H9 (cell line): ENCODE measurements around the gene DUSP23. TPM values are rescaled to one million over a fixed set of nuclear protein-coding genes. Genes with fewer than 3 reads are reported as not detected.

Source experiments
- DNase-seq: peaks from one replicate; pipeline ENCODE4 v3.0.0-alpha.2; 2017
- H2AFZ ChIP-seq: one replicate; pipeline ENCODE4 v1.6.1; 2013; ENCODE audit warnings: mild to moderate bottlenecking, low read length, control low read depth, moderate library complexity
- H2AK5ac ChIP-seq: 2 replicates; pipeline ENCODE4 v1.6.1; 2013; ENCODE audit warnings: low read length, control low read depth, mixed read lengths; ENCODE audit not compliant: insufficient read length
- H2BK120ac ChIP-seq: one replicate; pipeline ENCODE4 v1.6.1; 2013; ENCODE audit warnings: low read depth, mild to moderate bottlenecking, low read length, control low read depth, inconsistent platforms; ENCODE audit not compliant: poor library complexity, severe bottlenecking
- H2BK12ac ChIP-seq: 2 replicates; pipeline ENCODE4 v1.6.1; 2013; ENCODE audit warnings: low read length, control low read depth, mixed read lengths, low read depth; ENCODE audit not compliant: insufficient read length
- H2BK15ac ChIP-seq: 2 replicates; pipeline ENCODE4 v1.6.1; 2013; ENCODE audit warnings: low read depth, low read length, control low read depth
- H2BK20ac ChIP-seq: one replicate; pipeline ENCODE4 v1.6.1; 2013; ENCODE audit warnings: low read depth, mild to moderate bottlenecking, low read length, control low read depth, inconsistent platforms; ENCODE audit not compliant: poor library complexity, severe bottlenecking
- H2BK5ac ChIP-seq: 2 replicates; pipeline ENCODE4 v1.6.1; 2013; ENCODE audit warnings: low read length, control low read depth, mixed read lengths; ENCODE audit not compliant: insufficient read length
- H3K14ac ChIP-seq: 2 replicates; pipeline ENCODE4 v1.6.1; 2013; ENCODE audit warnings: low read length, control low read depth; ENCODE audit not compliant: insufficient read depth
- H3K18ac ChIP-seq: 2 replicates; pipeline ENCODE4 v1.6.1; 2013; ENCODE audit warnings: low read depth, mild to moderate bottlenecking, mixed read lengths, low read length, control low read depth; ENCODE audit not compliant: insufficient read length
- H3K23ac ChIP-seq: 2 replicates; pipeline ENCODE4 v1.6.1; 2013; ENCODE audit warnings: low read length, control low read depth, mixed read lengths, low read depth; ENCODE audit not compliant: insufficient read length
- H3K23me2 ChIP-seq: 2 replicates; pipeline ENCODE4 v1.6.1; 2013; ENCODE audit warnings: low read depth, mild to moderate bottlenecking, mixed read lengths, low read length, control low read depth; ENCODE audit not compliant: insufficient read length, poor library complexity, severe bottlenecking
- H3K27ac ChIP-seq: 2 replicates; pipeline ENCODE4 v1.5.1; 2013; ENCODE audit warnings: low read length, control low read depth, mixed read lengths, low read depth; ENCODE audit not compliant: insufficient read length
- H3K27me3 ChIP-seq: 2 replicates; pipeline ENCODE4 v1.6.1; 2013; ENCODE audit warnings: low read length, control low read depth, inconsistent platforms; ENCODE audit not compliant: insufficient read depth
- H3K4ac ChIP-seq: 2 replicates; pipeline ENCODE4 v1.6.1; 2013; ENCODE audit warnings: low read depth, mild to moderate bottlenecking, control low read depth, inconsistent platforms, low read length, moderate library complexity
- H3K4me1 ChIP-seq: 2 replicates; pipeline ENCODE4 v1.6.1; 2013; ENCODE audit warnings: low read length, control low read depth, inconsistent platforms; ENCODE audit not compliant: insufficient read depth
- H3K4me2 ChIP-seq: 2 replicates; pipeline ENCODE4 v1.6.1; 2013; ENCODE audit warnings: low read length, control low read depth, mixed read lengths; ENCODE audit not compliant: insufficient read length, insufficient read depth
- H3K56ac ChIP-seq: 2 replicates; pipeline ENCODE4 v1.6.1; 2013; ENCODE audit warnings: low read depth, mild to moderate bottlenecking, mixed read lengths, low read length, control low read depth; ENCODE audit not compliant: insufficient read length
- H3K79me1 ChIP-seq: 2 replicates; pipeline ENCODE4 v1.6.1; 2013; ENCODE audit warnings: low read depth, mild to moderate bottlenecking, moderate library complexity, low read length, control low read depth, inconsistent platforms; ENCODE audit not compliant: insufficient read depth, poor library complexity, severe bottlenecking
- H3K79me2 ChIP-seq: 2 replicates; pipeline ENCODE4 v1.6.1; 2013; ENCODE audit warnings: low read length, control low read depth, inconsistent platforms; ENCODE audit not compliant: insufficient read depth
- H3K9ac ChIP-seq: 2 replicates; pipeline ENCODE4 v1.6.1; 2013; ENCODE audit warnings: low read length, control low read depth, mixed read lengths; ENCODE audit not compliant: insufficient read length; ENCODE audit errors: extremely low read depth
- H3K9me3 ChIP-seq: one replicate; pipeline ENCODE4 v1.6.1; 2013; ENCODE audit warnings: low read depth, low read length, inconsistent platforms; ENCODE audit not compliant: control insufficient read depth
- H3T11ph ChIP-seq: one replicate; pipeline ENCODE4 v1.6.1; 2013; ENCODE audit warnings: mild to moderate bottlenecking, low read length, control low read depth, inconsistent platforms
- H4K20me1 ChIP-seq: one replicate; pipeline ENCODE4 v1.6.1; 2013; ENCODE audit not compliant: control insufficient read depth, insufficient read length, insufficient read depth
- H4K5ac ChIP-seq: 2 replicates; pipeline ENCODE4 v1.6.1; 2013; ENCODE audit warnings: low read depth, mild to moderate bottlenecking, mixed read lengths, low read length, control low read depth; ENCODE audit not compliant: insufficient read length
- H4K8ac ChIP-seq: replicated peaks from 2 replicates; pipeline ENCODE4 v1.6.1; 2013; ENCODE audit warnings: low read length, control low read depth, mixed read lengths, low read depth; ENCODE audit not compliant: insufficient read length
- H4K91ac ChIP-seq: 2 replicates; pipeline ENCODE4 v1.6.1; 2013; ENCODE audit warnings: low read depth, mild to moderate bottlenecking, moderate library complexity, mixed read lengths, low read length, control low read depth; ENCODE audit not compliant: insufficient read length
- H3K27ac Mint-ChIP-seq, 3 experiments: 2 replicates in 2 of 3; 3 replicates in 1 of 3; pipeline ENCODE4 v1.8.0; 2020 to 2021; ENCODE audit warnings: mixed read lengths in 3 of 3, mild to moderate bottlenecking in 1 of 3, moderate library complexity in 1 of 3
- H3K27me3 Mint-ChIP-seq: 2 replicates; pipeline ENCODE4 v1.8.0; 2021; ENCODE audit warnings: low read depth, mild to moderate bottlenecking, moderate library complexity, mixed read lengths
- H3K36me3 Mint-ChIP-seq, 3 experiments: 2 replicates in 2 of 3; 3 replicates in 1 of 3; pipeline ENCODE4 v1.8.0; 2020 to 2021; ENCODE audit warnings: low read depth in 3 of 3, mixed read lengths in 3 of 3; ENCODE audit not compliant: insufficient read depth in 1 of 3
- H3K4me1 Mint-ChIP-seq, 2 experiments: 2 replicates each; pipeline ENCODE4 v1.8.0; 2020; ENCODE audit warnings: mixed read lengths in 2 of 2
- H3K4me3 Mint-ChIP-seq, 2 experiments: 2 replicates in 1 of 2; 3 replicates in 1 of 2; pipeline ENCODE4 v1.8.0; 2020 to 2021; ENCODE audit warnings: mild to moderate bottlenecking in 2 of 2, mixed read lengths in 2 of 2, moderate library complexity in 1 of 2
- H3K9me3 Mint-ChIP-seq, 2 experiments: 2 replicates in 1 of 2; 3 replicates in 1 of 2; pipeline ENCODE4 v1.8.0; 2020; ENCODE audit warnings: mild to moderate bottlenecking in 2 of 2, mixed read lengths in 2 of 2, moderate library complexity in 1 of 2
- WGBS: extraction: QIAGEN DNeasy Blood & Tissue Kit; methylation state at CpG from one replicate; pipeline ENCODE4 v1.1.7; 2013; ENCODE audit warnings: missing lambda C conversion rate, low lambda C conversion rate, mixed read lengths; ENCODE audit not compliant: insufficient read length; ENCODE audit errors: extremely low coverage; 5-methylcytosine and 5-hydroxymethylcytosine counted together
- total RNA-seq: library from RNA; stranded (reverse); gene quantifications from 2 replicates; pipeline ENCODE4 v1.2.1, GENCODE V29; 2021
- TF ChIP-seq, protein P1 (sequence below): fragments of 200-600 bp; sonication (generic); conservative IDR thresholded peaks from 3 replicates; pipeline ENCODE4 v1.8.0; 2021; ENCODE audit warnings: antibody characterized with exemption, mild to moderate bottlenecking

The DUSP23 gene
- total RNA-seq, 1 experiment from 2014 or later = 25.0 TPM

DNA sequence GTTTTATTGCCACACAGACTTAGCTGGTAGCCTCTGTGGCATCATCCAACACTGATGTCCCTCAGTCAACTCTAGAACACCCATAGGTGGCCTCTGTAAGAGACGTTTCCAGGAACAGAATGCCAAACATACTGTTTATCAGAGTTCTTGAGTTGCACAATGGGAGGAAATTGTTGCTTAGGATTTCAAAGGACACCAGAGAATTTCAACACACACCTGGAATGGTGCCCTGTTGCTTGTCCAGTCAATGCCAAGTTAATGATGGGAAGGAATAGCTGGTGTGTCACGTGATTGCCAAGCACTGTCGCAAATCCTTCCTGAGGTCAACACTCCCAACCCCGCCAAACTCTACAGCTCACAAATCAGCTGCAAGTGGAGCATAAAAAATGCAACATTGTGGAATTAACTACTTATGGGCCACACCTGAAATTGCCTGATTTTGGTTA lies 28.6 kb upstream of the DUSP23 start:
- Histone ChIP-seq H2BK12ac (no peak overlapping the region), H3K23me2 (no peaks in the 10 kb centered on the region), H3K23ac (no peak overlapping the region), H4K5ac (no peak overlapping the region), H3K79me1 (no peaks in the 10 kb centered on the region), H3K14ac (no peak overlapping the region), H2BK20ac (no peak overlapping the region), H3K27me3 (no peaks in the 10 kb centered on the region), H4K8ac (no peak overlapping the region), H2BK5ac (no peak overlapping the region), H2BK15ac (no peak overlapping the region), H3K4me1 (no peaks in the 10 kb centered on the region), H4K20me1 (no peaks in the 10 kb centered on the region), H3K9ac (no peak overlapping the region), H3K79me2 (no peaks in the 10 kb centered on the region), H4K91ac (no peak overlapping the region), H3T11ph (no peak overlapping the region), H3K9me3 (no peaks in the 10 kb centered on the region), H3K27ac (no peak overlapping the region), H3K56ac (no peak overlapping the region), H3K4me2 (no peak overlapping the region), H2AFZ (no peak overlapping the region), H2BK120ac (no peak overlapping the region), H3K18ac (no peak overlapping the region), H2AK5ac (no peak overlapping the region), H3K4ac (no peak overlapping the region)
- Mint-ChIP-seq H3K9me3 (no peaks in the 10 kb centered on the region; a peak in 1 of 5 replicates), H3K27ac (no peak overlapping the region), H3K36me3 (no peaks in the 10 kb centered on the region), H3K4me3 (no peak overlapping the region), H3K4me1 (no peaks in the 10 kb centered on the region), H3K27me3 (peaks cover 2% of the 10 kb centered on the region; the same call in 1 of the 2 replicates)
- no CpG with 5 or more reads among the region's 4 CpGs for WGBS
- no peak for DNase-seq
- TF ChIP-seq, protein P1, sequence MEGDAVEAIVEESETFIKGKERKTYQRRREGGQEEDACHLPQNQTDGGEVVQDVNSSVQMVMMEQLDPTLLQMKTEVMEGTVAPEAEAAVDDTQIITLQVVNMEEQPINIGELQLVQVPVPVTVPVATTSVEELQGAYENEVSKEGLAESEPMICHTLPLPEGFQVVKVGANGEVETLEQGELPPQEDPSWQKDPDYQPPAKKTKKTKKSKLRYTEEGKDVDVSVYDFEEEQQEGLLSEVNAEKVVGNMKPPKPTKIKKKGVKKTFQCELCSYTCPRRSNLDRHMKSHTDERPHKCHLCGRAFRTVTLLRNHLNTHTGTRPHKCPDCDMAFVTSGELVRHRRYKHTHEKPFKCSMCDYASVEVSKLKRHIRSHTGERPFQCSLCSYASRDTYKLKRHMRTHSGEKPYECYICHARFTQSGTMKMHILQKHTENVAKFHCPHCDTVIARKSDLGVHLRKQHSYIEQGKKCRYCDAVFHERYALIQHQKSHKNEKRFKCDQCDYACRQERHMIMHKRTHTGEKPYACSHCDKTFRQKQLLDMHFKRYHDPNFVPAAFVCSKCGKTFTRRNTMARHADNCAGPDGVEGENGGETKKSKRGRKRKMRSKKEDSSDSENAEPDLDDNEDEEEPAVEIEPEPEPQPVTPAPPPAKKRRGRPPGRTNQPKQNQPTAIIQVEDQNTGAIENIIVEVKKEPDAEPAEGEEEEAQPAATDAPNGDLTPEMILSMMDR = no peak
